ENCODE measurements around the gene CYB561D2. TPM values are rescaled to one million over a fixed set of nuclear protein-coding genes. Genes with fewer than 3 reads are reported as not detected.
A peak's percentile ranks its signal among the peaks of the same experiment; 100 is the strongest.

CYB561D2 gene
- total and polyA plus RNA-seq, 3 experiments from 2014 or later, result 32.4 to 78.2 (median 37.7) TPM

DNA sequence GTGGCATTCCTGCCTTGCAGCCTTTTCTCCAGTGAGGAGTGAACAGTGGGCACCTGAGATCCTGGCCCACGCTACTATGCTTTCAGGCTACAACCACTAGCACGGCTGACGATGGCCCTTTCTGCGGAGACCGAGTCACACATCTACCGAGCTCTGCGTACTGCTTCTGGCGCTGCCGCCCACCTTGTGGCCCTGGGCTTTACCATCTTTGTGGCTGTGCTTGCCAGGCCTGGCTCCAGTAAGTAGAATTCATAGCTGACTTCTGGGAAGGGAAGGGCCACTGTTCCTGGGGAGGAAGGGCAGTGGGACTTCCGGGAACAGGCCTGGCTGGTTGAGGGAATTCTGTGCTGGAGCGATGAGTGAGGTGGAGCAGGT is 648 bp downstream of the CYB561D2 start:
- Histone ChIP-seq H3K4me3 (ENCODE audit: low read length) (peak overlapping the region; percentile 100), H3K27me3 (ENCODE audit: insufficient read depth, low read length, poor library complexity, severe bottlenecking) (no peaks in the 10 kb centered on the region), H3K9me3 (ENCODE audit: low read length) (no peaks in the 10 kb centered on the region), H3K36me3 (ENCODE audit: insufficient read depth, low read length) (peaks cover 21% of the 10 kb centered on the region), H3K4me1 (ENCODE audit: insufficient read depth, low read length) (peaks cover 54% of the 10 kb centered on the region), H3K27ac (ENCODE audit: low read depth, low read length) (peak overlapping the region; percentile 95)
- ChIA-PET CTCF (interaction anchor here (0.9 to 9.6 kb wide), 6 partner anchors 9 to 191 kb away, joined by 3 to 103 read pairs (median 12); partner anchors contain the start of genes HYAL3, NAA80 and RASSF1), POLR2A (interaction anchor here (0.6 to 3.3 kb wide), 10 partner anchors 8 to 1928 kb away, joined by 3 to 51 read pairs (median 8); partner anchors contain the start of genes C3orf18, HYAL3, IFRD2 and NAA80)
- Mint-ChIP-seq H3K4me3 (peak overlapping the region; percentile 96 to 99 (median 98)), H3K27ac (peak overlapping the region; percentile 97 to 99 (median 98)), H3K4me1 (peaks cover 46 to 82% (median 48%) of the 10 kb centered on the region in 3 donors), H3K9me3 (no peaks in the 10 kb centered on the region), H3K27me3 (no peaks in the 10 kb centered on the region), H3K36me3 (peaks cover 0 to 68% (median 3%) of the 10 kb centered on the region in 3 donors)
- no peak for DNase-seq

DNA sequence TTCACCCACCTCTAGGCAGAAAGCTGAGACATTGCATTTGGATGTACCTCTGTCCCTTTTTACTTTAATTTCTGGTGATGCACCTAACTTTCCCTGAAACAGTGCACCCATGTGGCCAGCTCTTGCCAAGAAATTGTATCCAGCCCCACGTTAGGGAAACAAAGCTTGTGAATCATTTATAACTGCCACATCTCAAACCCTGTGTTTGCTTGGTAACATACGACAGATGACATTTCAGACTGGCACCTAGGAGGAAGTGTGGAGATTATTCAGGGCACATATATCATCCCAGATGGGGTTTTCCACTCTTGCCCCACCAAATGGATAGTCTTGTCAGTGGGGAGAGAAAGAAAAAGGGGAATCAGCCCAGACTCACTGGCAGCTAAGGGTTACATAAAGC is 2.1 kb downstream of the CYB561D2 start:
- Histone ChIP-seq H3K4me1 (ENCODE audit: insufficient read depth, low read length) (peaks cover 55% of the 10 kb centered on the region), H3K27ac (ENCODE audit: low read depth, low read length) (no peak overlapping the region), H3K27me3 (ENCODE audit: insufficient read depth, low read length, poor library complexity, severe bottlenecking) (no peaks in the 10 kb centered on the region), H3K36me3 (ENCODE audit: insufficient read depth, low read length) (peaks cover 16% of the 10 kb centered on the region), H3K4me3 (ENCODE audit: low read length) (no peak overlapping the region), H3K9me3 (ENCODE audit: low read length) (no peaks in the 10 kb centered on the region)
- H3K27me3 Mint-ChIP-seq, result no peaks in the 10 kb centered on the region
- H3K36me3 Mint-ChIP-seq, result peaks cover 0 to 75% (median 3%) of the 10 kb centered on the region in 3 donors
- DNase-seq, result no peak
- CTCF ChIA-PET, result interaction anchor here (1.0 to 9.6 kb wide), 4 partner anchors 15 to 190 kb away, joined by 3 to 103 read pairs (median 4); partner anchors contain the start of genes HYAL3, NAA80 and RASSF1
- no peaks in the 10 kb centered on the region for H3K9me3 Mint-ChIP-seq
- H3K4me1 Mint-ChIP-seq, result peaks cover 50 to 84% (median 51%) of the 10 kb centered on the region in 3 donors
- H3K4me3 Mint-ChIP-seq, result peak overlapping the region in 2 of 7 donors; percentile 27 to 75
- POLR2A ChIA-PET, result interaction anchor here (0.7 to 0.9 kb wide), 2 partner anchors 13 to 16 kb away, joined by 4 to 9 read pairs; no protein-coding TSS in a partner anchor
- peak overlapping the region in 2 of 8 donors; percentile 24 to 97 for H3K27ac Mint-ChIP-seq

DNA sequence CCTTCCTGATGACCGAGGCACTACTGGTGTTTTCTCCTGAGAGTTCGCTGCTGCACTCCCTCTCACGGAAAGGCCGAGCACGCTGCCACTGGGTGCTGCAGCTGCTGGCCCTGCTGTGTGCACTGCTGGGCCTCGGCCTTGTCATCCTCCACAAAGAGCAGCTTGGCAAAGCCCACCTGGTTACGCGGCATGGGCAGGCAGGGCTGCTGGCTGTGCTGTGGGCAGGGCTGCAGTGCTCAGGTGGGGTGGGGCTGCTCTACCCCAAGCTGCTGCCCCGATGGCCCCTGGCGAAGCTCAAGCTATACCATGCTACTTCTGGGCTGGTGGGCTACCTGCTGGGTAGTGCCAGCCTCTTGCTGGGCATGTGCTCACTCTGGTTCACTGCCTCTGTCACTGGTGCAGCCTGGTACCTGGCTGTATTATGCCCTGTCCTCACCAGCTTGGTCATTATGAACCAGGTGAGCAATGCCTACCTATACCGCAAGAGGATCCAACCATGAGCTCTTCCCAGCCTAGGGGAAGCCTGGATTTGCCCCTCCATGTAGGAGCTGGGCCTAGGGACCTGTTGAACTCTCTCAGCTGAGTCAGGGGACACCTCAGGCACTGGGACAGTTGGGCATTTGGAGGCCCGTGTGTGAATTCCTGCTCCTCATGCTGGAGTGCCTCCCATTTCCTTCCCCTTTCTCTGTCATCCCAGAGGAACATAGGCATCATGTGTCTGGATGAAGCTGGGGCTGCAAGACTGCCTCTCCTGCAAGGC is 2.8 kb downstream of the CYB561D2 start:
- Mint-ChIP-seq H3K36me3 (peaks cover 0 to 74% (median 3%) of the 10 kb centered on the region in 3 donors), H3K4me1 (peaks cover 53 to 84% (median 54%) of the 10 kb centered on the region in 3 donors), H3K9me3 (no peaks in the 10 kb centered on the region), H3K27me3 (no peaks in the 10 kb centered on the region), H3K27ac (peak overlapping the region in 3 of 8 donors; percentile 41 to 97 (median 77)), H3K4me3 (peak overlapping the region in 2 of 7 donors; percentile 40 to 75)
- no peak overlapping the region for H3K4me3 ChIP-seq (ENCODE audit: low read length)
- DNase-seq, result no peak
- POLR2A ChIA-PET, result interaction anchor here (0.9 to 1.6 kb wide), 2 partner anchors 12 to 17 kb away, joined by 4 read pairs; no protein-coding TSS in a partner anchor
- H3K36me3 ChIP-seq (ENCODE audit: insufficient read depth, low read length), result peaks cover 9% of the 10 kb centered on the region
- no peak overlapping the region for H3K27ac ChIP-seq (ENCODE audit: low read depth, low read length)
- H3K4me1 ChIP-seq (ENCODE audit: insufficient read depth, low read length), result peaks cover 57% of the 10 kb centered on the region
- CTCF ChIA-PET, result interaction anchor here (0.7 to 9.6 kb wide), 5 partner anchors 10 to 159 kb away, joined by 3 to 103 read pairs (median 3); partner anchors contain the start of genes HYAL3, NAA80 and RASSF1
- no peaks in the 10 kb centered on the region for H3K9me3 ChIP-seq (ENCODE audit: low read length)
- no peaks in the 10 kb centered on the region for H3K27me3 ChIP-seq (ENCODE audit: insufficient read depth, low read length, poor library complexity, severe bottlenecking)

DNA sequence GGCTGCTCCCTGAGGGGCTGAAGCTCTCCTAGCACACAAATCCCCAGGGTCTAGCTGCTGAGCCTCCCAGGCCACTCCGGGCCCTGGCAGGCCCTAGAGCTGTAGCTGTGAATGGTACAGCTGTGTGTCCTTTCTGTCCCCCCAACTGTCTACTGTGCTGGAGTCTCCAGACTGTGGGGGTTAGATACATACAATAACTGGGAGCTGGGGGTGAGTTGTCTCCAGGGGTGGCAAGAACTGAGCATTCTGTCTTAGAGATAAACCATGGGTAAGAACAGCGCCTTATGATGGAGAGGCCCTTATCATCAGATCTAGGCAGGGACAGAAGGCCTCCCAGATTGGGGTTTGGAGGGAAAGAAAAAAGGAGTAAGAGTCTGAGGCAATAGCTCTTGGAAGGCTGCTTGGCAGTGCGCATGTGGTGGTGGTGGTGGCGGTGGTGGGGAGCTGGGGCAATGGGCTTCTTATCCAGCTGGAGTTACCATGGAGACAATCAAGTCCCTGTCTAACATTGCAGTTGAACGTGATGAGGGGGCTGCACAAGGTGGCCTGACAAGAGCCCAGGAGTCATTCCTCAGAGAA is 3.6 kb downstream of the CYB561D2 start:
- Histone ChIP-seq H3K9me3 (ENCODE audit: low read length) (no peaks in the 10 kb centered on the region), H3K4me3 (ENCODE audit: low read length) (no peak overlapping the region), H3K36me3 (ENCODE audit: insufficient read depth, low read length) (peaks cover under 1% of the 10 kb centered on the region), H3K4me1 (ENCODE audit: insufficient read depth, low read length) (peaks cover 53% of the 10 kb centered on the region), H3K27ac (ENCODE audit: low read depth, low read length) (no peak overlapping the region), H3K27me3 (ENCODE audit: insufficient read depth, low read length, poor library complexity, severe bottlenecking) (no peaks in the 10 kb centered on the region)
- no peaks in the 10 kb centered on the region for H3K27me3 Mint-ChIP-seq
- H3K9me3 Mint-ChIP-seq, result no peaks in the 10 kb centered on the region
- H3K4me3 Mint-ChIP-seq, result peak overlapping the region in 2 of 7 donors; percentile 38 to 56
- H3K27ac Mint-ChIP-seq, result peak overlapping the region in 5 of 8 donors; percentile 11 to 80 (median 29)
- ChIA-PET CTCF (interaction anchor here (0.6 to 9.6 kb wide), 5 partner anchors 10 to 162 kb away, joined by 3 to 103 read pairs (median 3); partner anchors contain the start of gene RASSF1), POLR2A (interaction anchor here (0.6 to 1.6 kb wide), 2 partner anchors 11 to 34 kb away, joined by 3 to 4 read pairs; no protein-coding TSS in a partner anchor)
- no peak for DNase-seq
- H3K36me3 Mint-ChIP-seq, result peaks cover 0 to 71% (median under 1%) of the 10 kb centered on the region in 3 donors
- peaks cover 52 to 80% (median 53%) of the 10 kb centered on the region in 3 donors for H3K4me1 Mint-ChIP-seq

DNA sequence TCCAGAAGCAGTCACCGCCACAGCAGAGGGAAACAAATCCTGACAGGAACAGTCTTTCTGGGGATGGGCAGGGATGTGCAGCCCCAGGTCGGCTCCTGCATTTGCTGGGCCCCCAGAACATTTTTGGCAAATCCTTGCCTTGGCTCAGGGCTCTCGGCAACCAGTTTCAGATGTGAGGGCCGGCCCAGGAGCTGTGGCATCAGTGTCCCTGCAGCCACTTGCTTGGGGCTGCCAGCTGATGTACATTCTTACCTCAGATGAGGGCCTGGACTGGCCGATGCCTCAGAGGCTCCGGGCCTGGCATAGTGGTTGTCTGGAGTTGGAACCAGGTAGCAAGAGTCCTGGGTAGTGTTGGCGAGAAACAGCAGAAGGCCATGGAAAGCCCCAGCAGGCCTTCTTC is 4.2 kb downstream of the CYB561D2 start:
- H3K27me3 ChIP-seq (ENCODE audit: insufficient read depth, low read length, poor library complexity, severe bottlenecking), result no peaks in the 10 kb centered on the region
- no peak overlapping the region for H3K27ac ChIP-seq (ENCODE audit: low read depth, low read length)
- CTCF ChIA-PET, result no interaction called here
- H3K9me3 Mint-ChIP-seq, result no peaks in the 10 kb centered on the region
- H3K4me1 ChIP-seq (ENCODE audit: insufficient read depth, low read length), result peaks cover 51% of the 10 kb centered on the region
- H3K36me3 ChIP-seq (ENCODE audit: insufficient read depth, low read length), result no peaks in the 10 kb centered on the region
- H3K4me1 Mint-ChIP-seq, result peaks cover 52 to 80% (median 55%) of the 10 kb centered on the region in 3 donors
- peaks cover 0 to 69% (median 0%) of the 10 kb centered on the region in 3 donors for H3K36me3 Mint-ChIP-seq
- no peak overlapping the region for H3K4me3 ChIP-seq (ENCODE audit: low read length)
- no peak overlapping the region for H3K27ac Mint-ChIP-seq
- H3K9me3 ChIP-seq (ENCODE audit: low read length), result no peaks in the 10 kb centered on the region
- H3K27me3 Mint-ChIP-seq, result no peaks in the 10 kb centered on the region
- POLR2A ChIA-PET, result interaction anchor here (1.6 kb wide), 1 partner anchor 11 kb away, joined by 4 read pairs; no protein-coding TSS in a partner anchor
- no peak overlapping the region for H3K4me3 Mint-ChIP-seq
- no peak for DNase-seq

DNA sequence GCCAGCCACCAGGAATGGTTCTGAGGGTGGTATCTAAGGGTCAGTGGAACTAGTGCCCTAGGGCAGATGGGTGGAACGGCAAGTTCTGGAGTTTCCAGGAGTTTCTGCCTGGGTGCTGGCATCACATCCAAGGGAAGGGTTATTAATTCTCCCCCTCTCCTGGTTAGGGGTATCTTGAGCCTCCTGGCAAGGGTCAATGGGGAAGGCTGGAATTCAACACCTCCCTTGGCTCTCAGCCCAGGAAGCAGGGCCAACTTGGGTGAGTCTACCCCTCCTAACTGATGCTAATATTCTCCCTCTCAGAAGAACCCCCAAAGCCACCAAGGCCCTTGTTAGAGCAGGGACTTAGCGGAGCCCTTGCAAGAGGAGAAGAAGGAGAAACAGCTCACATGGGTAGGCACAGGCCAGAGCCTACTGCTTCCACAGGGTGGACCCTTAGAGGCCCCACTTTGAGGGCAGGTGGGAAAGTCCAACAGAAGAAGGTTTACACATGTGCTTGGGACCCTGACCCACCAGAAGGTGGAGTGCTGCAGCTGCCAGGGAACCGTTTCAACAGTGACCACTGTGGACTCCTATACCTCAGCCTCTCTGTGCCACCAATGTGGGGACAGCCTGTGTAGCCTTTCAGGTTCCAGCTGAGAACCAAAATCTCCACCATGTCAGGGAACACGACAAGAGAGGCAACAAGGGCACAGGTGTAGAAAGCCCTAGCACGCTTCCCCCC is 5.3 kb downstream of the CYB561D2 start:
- H3K27me3 ChIP-seq (ENCODE audit: insufficient read depth, low read length, poor library complexity, severe bottlenecking), result no peaks in the 10 kb centered on the region
- DNase-seq, result no peak
- peaks cover 47% of the 10 kb centered on the region for H3K4me1 ChIP-seq (ENCODE audit: insufficient read depth, low read length)
- Mint-ChIP-seq H3K4me3 (peak overlapping the region in 6 of 7 donors; percentile 78 to 98 (median 90)), H3K27me3 (peaks cover 0 to 2% of the 10 kb centered on the region in 2 donors), H3K27ac (peak overlapping the region in 6 of 8 donors; percentile 32 to 85 (median 64)), H3K9me3 (no peaks in the 10 kb centered on the region), H3K36me3 (peaks cover 0 to 58% (median 0%) of the 10 kb centered on the region in 3 donors), H3K4me1 (peaks cover 46 to 71% (median 48%) of the 10 kb centered on the region in 3 donors)
- no peaks in the 10 kb centered on the region for H3K36me3 ChIP-seq (ENCODE audit: insufficient read depth, low read length)
- ChIA-PET CTCF (interaction anchor here (1.4 to 1.9 kb wide), 3 partner anchors 8 to 14 kb away, joined by 3 to 9 read pairs (median 5); no protein-coding TSS in a partner anchor), POLR2A (interaction anchor here (1.2 kb wide), 1 partner anchor 19 kb away, joined by 4 read pairs; no protein-coding TSS in a partner anchor)
- no peak overlapping the region for H3K4me3 ChIP-seq (ENCODE audit: low read length)
- no peaks in the 10 kb centered on the region for H3K9me3 ChIP-seq (ENCODE audit: low read length)
- no peak overlapping the region for H3K27ac ChIP-seq (ENCODE audit: low read depth, low read length)

DNA sequence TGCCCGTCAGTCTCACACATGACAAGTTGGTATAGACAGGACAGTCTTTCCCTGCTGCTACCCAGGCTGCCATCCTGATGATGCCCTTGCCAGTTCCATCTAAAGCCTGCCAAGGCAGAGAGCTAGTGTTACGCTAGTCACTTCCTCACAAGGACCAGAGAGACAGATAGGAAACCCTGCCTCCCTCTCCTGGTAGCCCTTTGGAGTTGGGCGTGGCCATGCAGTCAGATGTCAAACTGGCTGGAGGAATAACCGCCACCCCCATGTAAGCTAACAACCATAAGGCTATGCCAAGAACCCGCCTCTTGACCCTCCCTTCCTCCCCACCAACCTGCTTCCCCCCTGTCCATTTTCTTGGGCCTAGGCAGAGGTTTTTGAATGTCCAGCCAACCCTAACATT is 5.9 kb downstream of the CYB561D2 start:
- no peaks in the 10 kb centered on the region for H3K9me3 Mint-ChIP-seq
- CTCF ChIA-PET, result interaction anchor here (0.8 to 1.9 kb wide), 7 partner anchors 9 to 186 kb away, joined by 3 to 11 read pairs (median 5); partner anchors contain the start of gene RASSF1
- H3K4me3 Mint-ChIP-seq, result peak overlapping the region; percentile 78 to 98 (median 94)
- H3K4me1 Mint-ChIP-seq, result peaks cover 40 to 66% (median 43%) of the 10 kb centered on the region in 3 donors
- H3K4me3 ChIP-seq (ENCODE audit: low read length), result no peak overlapping the region
- DNase-seq, result no peak
- POLR2A ChIA-PET, result interaction anchor here (1.2 kb wide), 1 partner anchor 19 kb away, joined by 4 read pairs; no protein-coding TSS in a partner anchor
- H3K27ac ChIP-seq (ENCODE audit: low read depth, low read length), result no peak overlapping the region
- H3K9me3 ChIP-seq (ENCODE audit: low read length), result no peaks in the 10 kb centered on the region
- peak overlapping the region in 7 of 8 donors; percentile 34 to 87 (median 74) for H3K27ac Mint-ChIP-seq
- peaks cover 42% of the 10 kb centered on the region for H3K4me1 ChIP-seq (ENCODE audit: insufficient read depth, low read length)
- H3K27me3 Mint-ChIP-seq, result peaks cover 0 to 2% of the 10 kb centered on the region in 2 donors
- no peaks in the 10 kb centered on the region for H3K27me3 ChIP-seq (ENCODE audit: insufficient read depth, low read length, poor library complexity, severe bottlenecking)
- H3K36me3 ChIP-seq (ENCODE audit: insufficient read depth, low read length), result no peaks in the 10 kb centered on the region
- peaks cover 0 to 57% (median 0%) of the 10 kb centered on the region in 3 donors for H3K36me3 Mint-ChIP-seq

Measured in CD8-positive, alpha-beta memory T cell (primary cell).